Epithelial cell of esophagus (primary cell): ENCODE results near the gene CCNB1.
"Not testable (repeated sequence)": the region's sequence is repeated elsewhere in the genome, so short reads cannot be mapped to it uniquely, and the experiment has no call there.

ENCODE experiments used
- DNase-seq: peaks from one replicate; pipeline ENCODE4 v3.0.0; 2010; ENCODE audit warnings: low read depth
- H3K4me3 ChIP-seq: 2 replicates; pipeline ENCODE4 v1.5.1; 2011; ENCODE audit warnings: mild to moderate bottlenecking, low read length, control low read depth
- CTCF ChIP-seq: IDR thresholded peaks from 2 replicates; pipeline ENCODE4 v1.5.1; 2011; ENCODE audit warnings: low read depth, mild to moderate bottlenecking, low read length, control low read depth, inconsistent platforms; ENCODE audit not compliant: insufficient read depth; ENCODE audit errors: missing control alignments

The CCNB1 gene

DNA sequence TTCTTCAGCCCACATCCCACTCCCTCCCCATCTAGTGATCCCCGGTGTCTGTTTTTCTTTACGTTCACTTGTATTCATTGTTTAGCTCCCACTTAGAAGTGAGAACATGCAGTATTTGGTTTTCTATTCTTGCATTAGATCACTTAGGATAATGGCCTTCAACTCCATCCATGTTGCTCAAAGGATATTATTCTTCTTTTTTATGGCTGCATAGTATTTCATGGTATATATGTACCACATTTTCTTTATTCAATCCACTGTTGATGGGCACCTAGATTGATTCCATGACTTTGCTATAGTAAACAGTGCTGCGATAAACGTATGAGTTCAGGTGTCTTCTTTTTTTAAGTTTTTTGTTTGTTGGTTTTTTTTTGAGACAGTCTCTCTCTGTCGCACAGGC lies 29.1 kb upstream of the CCNB1 start:
- no peak for TF ChIP-seq CTCF
- no peak overlapping the region for H3K4me3 ChIP-seq
- no peak for DNase-seq

- no peak for TF ChIP-seq CTCF
- DNase-seq: no peak
- H3K4me3 ChIP-seq: no peak overlapping the region
Measured at GRCh38 chr5:69138766-69139165, 28.2 kb upstream of the CCNB1 start.

DNA sequence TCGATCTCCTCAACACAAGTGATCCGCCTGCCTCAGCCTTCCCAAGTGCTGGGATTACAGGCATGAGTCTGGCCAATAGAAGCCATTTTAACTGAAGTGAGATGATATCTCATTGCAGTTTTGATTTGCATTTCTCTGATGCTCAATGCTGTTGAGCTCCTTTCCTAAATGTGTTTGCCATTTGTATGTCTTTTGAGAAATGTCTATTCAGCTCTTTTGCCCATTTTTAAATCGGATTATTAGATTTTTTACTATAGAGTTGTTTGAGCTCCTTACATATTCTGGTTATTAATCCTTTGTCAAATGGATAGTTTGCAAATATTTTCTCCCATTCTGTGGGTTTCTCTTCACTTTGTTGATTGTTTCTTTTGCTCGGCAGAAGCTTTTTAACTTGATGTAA lies 26.7 kb upstream of the CCNB1 start:
- not testable (repeated sequence) for H3K4me3 ChIP-seq, DNase-seq

DNA sequence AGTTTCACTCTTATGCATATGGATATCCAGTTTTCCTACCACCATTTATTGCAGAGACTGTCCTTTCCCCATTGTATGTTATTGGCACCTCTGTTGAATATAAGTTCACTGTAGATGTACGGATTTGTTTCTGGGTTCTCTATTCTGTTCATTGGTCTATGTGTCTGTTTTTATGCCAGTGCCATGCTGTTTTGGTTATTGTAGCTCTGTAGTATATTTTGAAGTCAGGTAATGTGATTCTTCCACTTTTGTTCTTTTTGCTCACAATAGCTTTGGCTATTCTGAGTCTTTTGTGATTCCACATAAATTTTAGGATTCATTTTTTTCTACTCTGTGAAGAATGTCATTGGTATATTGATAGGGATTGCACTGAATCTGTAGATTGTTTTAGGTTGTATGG lies 26.1 kb upstream of the CCNB1 start:
- no peak for TF ChIP-seq CTCF
- no peak for DNase-seq
- H3K4me3 ChIP-seq: no peak overlapping the region

- H3K4me3 ChIP-seq, DNase-seq: not testable (repeated sequence)
Measured at GRCh38 chr5:69148576-69148975, 18.4 kb upstream of the CCNB1 start.

- DNase-seq: peak; percentile 56
- TF ChIP-seq CTCF: no peak
- H3K4me3 ChIP-seq: no peak overlapping the region
Measured at GRCh38 chr5:69148981-69149675, 17.8 kb upstream of the CCNB1 start.

- DNase-seq: no peak
- TF ChIP-seq CTCF: no peak
- H3K4me3 ChIP-seq: no peak overlapping the region
Measured at GRCh38 chr5:69149676-69150010, 17.3 kb upstream of the CCNB1 start.

GRCh38 chr5:69152731-69153130 lies 14.2 kb upstream of the CCNB1 start:
- no peak for TF ChIP-seq CTCF
- no peak for DNase-seq
- H3K4me3 ChIP-seq: no peak overlapping the region
